Immature natural killer cell (primary cell): ENCODE results near the gene TBXA2R. TPM values are rescaled to one million over a fixed set of nuclear protein-coding genes. Genes with fewer than 3 reads are reported as not detected.
"Not testable (repeated sequence)": the region's sequence is repeated elsewhere in the genome, so short reads cannot be mapped to it uniquely, and the experiment has no call there.

ENCODE experiments used
- DNase-seq, 3 donors: peaks; one replicate each; pipeline ENCODE4 v3.0.0; 2022; ENCODE audit warnings: mixed read lengths in 1 of 3
- H3K27ac Mint-ChIP-seq, 6 donors: one replicate each; pipeline ENCODE4 v1.8.0; 2020; ENCODE audit warnings: mixed read lengths in 6 of 6, mild to moderate bottlenecking in 5 of 6, inconsistent platforms in 4 of 6, moderate library complexity in 3 of 6
- H3K27me3 Mint-ChIP-seq, 3 donors: one replicate each; pipeline ENCODE4 v1.8.0; 2020 to 2021; ENCODE audit warnings: low read depth in 3 of 3, mild to moderate bottlenecking in 3 of 3, mixed read lengths in 3 of 3, moderate library complexity in 3 of 3, inconsistent platforms in 1 of 3
- H3K36me3 Mint-ChIP-seq, 3 donors: one replicate each; pipeline ENCODE4 v1.8.0; 2020; ENCODE audit warnings: mixed read lengths in 3 of 3, inconsistent platforms in 2 of 3, mild to moderate bottlenecking in 2 of 3
- H3K4me1 Mint-ChIP-seq, 2 donors: one replicate each; pipeline ENCODE4 v1.8.0; 2020; ENCODE audit warnings: inconsistent platforms in 2 of 2, mild to moderate bottlenecking in 2 of 2, mixed read lengths in 2 of 2, moderate library complexity in 1 of 2
- H3K4me3 Mint-ChIP-seq, 5 donors: one replicate each; pipeline ENCODE4 v1.8.0; 2020; ENCODE audit warnings: mild to moderate bottlenecking in 5 of 5, mixed read lengths in 5 of 5, inconsistent platforms in 3 of 5, moderate library complexity in 3 of 5
- H3K9me3 Mint-ChIP-seq, 6 donors: one replicate each; pipeline ENCODE4 v1.8.0; 2020; ENCODE audit warnings: mild to moderate bottlenecking in 6 of 6, mixed read lengths in 6 of 6, inconsistent platforms in 4 of 6, moderate library complexity in 3 of 6
- polyA plus RNA-seq, 3 donors: library from polyadenylated mRNA; unstranded; fragments of 300-500 nt; fragmentation: Illumina TruSeq; gene quantifications; one replicate each; pipeline ENCODE4 v1.2.3, GENCODE V29; 2021

TBXA2R gene
- polyA plus RNA-seq = 1 to 10 TPM; 3.1 to 9.5 (median 3.1) TPM

DNA sequence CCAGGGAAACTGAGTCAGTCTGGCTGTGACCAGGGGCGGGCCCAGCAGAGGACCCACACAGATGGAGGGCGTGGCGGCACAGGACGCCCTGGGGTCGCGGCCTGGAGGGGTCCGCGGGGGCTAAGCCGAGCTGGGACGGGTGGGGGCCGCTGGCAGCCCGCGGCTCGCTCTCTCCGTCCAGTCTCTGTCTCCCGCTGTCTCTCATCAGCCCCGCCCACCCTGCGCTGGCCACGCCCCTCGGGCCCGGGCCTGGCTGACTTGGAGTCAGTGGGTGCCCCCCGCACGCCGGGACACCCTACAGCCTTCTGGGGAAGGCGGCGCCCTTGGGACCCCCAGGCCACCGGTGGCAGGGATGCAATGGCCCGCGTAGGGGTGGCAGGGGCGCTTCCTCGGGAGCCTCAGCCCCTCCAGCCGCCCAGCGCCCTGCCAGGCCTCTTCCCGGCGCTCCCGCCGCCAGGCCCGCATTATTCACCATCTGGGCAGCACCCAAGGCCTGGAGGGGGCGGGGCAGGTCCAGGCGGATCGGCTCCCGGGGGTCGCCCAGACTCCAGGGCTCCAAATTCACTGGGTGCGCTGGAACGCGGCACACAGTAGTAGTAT is at the start of gene TBXA2R:
Gene TBXA2R, minus strand, starts transcription at position 186 of the 600 bp plus-strand sequence. CDS start 6,241 bp downstream, outside the sequence.
- Mint-ChIP-seq H3K9me3 (no peaks in the 10 kb centered on the region), H3K36me3 (peaks cover 0 to under 1% (median 0%) of the 10 kb centered on the region in 3 donors), H3K27ac (peak within 1 kb of the TSS in 2 of 6 donors; percentile 68 to 75), H3K27me3 (no peaks in the 10 kb centered on the region), H3K4me3 (peak within 1 kb of the TSS; percentile 35 to 75 (median 65)), H3K4me1 (peaks cover 16 to 22% of the 10 kb centered on the region in 2 donors)
- DNase-seq = peak; percentile 54 to 58 (median 57)

- H3K36me3 Mint-ChIP-seq = peaks cover 0 to 14% (median 3%) of the 10 kb centered on the region in 3 donors
- H3K4me1 Mint-ChIP-seq = no peaks in the 10 kb centered on the region
These were observed 49.5 kb upstream of the TBXA2R start for GRCh38 chr19:3656073-3656746.

GRCh38 chr19:3655402-3656072 is 48.9 kb upstream of the TBXA2R start:
- H3K9me3 Mint-ChIP-seq = no peaks in the 10 kb centered on the region
- no peak overlapping the region for H3K27ac Mint-ChIP-seq
- H3K36me3 Mint-ChIP-seq = peaks cover 0 to 10% (median 3%) of the 10 kb centered on the region in 3 donors
- H3K4me1 Mint-ChIP-seq = no peaks in the 10 kb centered on the region
- H3K4me3 Mint-ChIP-seq = no peak overlapping the region
- no peak for DNase-seq
- H3K27me3 Mint-ChIP-seq = peaks cover 0 to 2% (median 0%) of the 10 kb centered on the region in 3 donors

More at GRCh38 chr19:3656073-3656746, 49.5 kb upstream of the TBXA2R start:
- no peak for DNase-seq
- Mint-ChIP-seq H3K27ac (no peak overlapping the region), H3K4me3 (no peak overlapping the region), H3K9me3 (no peaks in the 10 kb centered on the region), H3K27me3 (peaks cover 0 to 2% (median 0%) of the 10 kb centered on the region in 3 donors)

- peaks cover 0 to 2% (median 0%) of the 10 kb centered on the region in 3 donors for H3K27me3 Mint-ChIP-seq
- no peak for DNase-seq
- no peak overlapping the region for H3K27ac Mint-ChIP-seq
- H3K36me3 Mint-ChIP-seq = peaks cover 0 to 9% (median 3%) of the 10 kb centered on the region in 3 donors
- no peak overlapping the region for H3K4me3 Mint-ChIP-seq
- H3K4me1 Mint-ChIP-seq = no peaks in the 10 kb centered on the region
- no peaks in the 10 kb centered on the region for H3K9me3 Mint-ChIP-seq
These were observed 47.3 kb upstream of the TBXA2R start for GRCh38 chr19:3653865-3654513.

DNA sequence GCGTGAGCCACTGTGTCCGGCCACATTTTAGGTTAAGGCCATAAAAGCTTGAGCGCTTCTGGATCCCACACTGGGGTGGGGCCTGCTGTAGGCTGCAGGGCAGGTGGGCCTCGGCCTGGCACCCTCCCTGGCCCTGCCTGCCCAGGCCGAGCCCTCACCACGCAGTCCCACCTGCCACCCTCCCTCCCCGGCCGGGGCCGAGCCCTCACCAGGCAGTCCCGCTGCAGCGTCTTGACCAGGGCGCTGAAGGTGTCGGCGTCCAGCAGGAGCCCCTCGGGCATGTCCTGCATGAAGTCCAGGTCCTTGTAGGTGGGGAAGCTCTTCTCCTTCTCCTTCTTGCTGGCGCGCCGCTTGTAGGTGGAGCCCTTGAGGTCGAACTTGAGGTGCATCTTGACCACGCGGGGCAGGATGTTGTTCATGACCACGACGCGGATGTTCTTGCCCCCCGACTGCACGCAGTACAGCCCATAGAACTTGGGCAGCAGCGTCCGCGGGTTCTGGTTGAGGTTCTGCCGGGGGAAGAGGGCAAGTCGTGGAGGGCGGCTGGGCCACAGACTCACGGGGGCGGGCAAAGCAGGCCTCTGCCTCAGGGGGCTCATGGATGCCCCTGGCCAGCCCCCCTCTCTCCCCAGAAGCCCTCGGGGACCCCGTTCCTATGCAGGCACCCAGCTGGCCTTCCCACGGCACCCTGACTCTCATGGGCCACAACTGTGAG is 46.6 kb upstream of the TBXA2R start:
- Mint-ChIP-seq H3K4me3 (no peak overlapping the region), H3K9me3 (no peaks in the 10 kb centered on the region), H3K36me3 (peaks cover 0 to 9% (median 3%) of the 10 kb centered on the region in 3 donors), H3K4me1 (no peaks in the 10 kb centered on the region), H3K27ac (no peak overlapping the region), H3K27me3 (peaks cover 0 to 2% (median 0%) of the 10 kb centered on the region in 3 donors)
- no peak for DNase-seq

DNA sequence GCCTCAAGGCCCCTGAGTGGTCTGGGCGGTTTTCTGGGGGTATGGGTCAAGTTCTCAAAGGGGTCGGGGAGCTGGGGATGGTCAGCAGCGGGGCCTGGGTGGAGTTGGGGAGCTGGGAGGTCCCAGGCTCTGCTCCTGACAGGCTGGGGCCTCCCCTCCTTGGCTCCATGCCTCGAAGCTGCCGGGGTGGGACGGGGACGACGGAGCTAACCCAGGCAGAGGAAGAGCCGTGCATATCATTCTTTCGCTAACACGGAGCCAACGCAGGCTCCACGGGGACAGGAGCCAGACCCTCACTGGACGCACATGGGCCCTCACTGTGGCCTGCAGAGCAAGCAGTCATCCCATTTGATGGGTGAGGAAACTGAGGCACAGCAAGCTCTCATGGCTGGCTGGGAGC is 45.7 kb upstream of the TBXA2R start:
- H3K27ac Mint-ChIP-seq = no peak overlapping the region
- peaks cover 0 to 6% (median 3%) of the 10 kb centered on the region in 3 donors for H3K36me3 Mint-ChIP-seq
- no peaks in the 10 kb centered on the region for H3K9me3 Mint-ChIP-seq
- peaks cover 0 to 2% (median 0%) of the 10 kb centered on the region in 3 donors for H3K27me3 Mint-ChIP-seq
- H3K4me1 Mint-ChIP-seq = no peaks in the 10 kb centered on the region
- no peak overlapping the region for H3K4me3 Mint-ChIP-seq
- no peak for DNase-seq

DNA sequence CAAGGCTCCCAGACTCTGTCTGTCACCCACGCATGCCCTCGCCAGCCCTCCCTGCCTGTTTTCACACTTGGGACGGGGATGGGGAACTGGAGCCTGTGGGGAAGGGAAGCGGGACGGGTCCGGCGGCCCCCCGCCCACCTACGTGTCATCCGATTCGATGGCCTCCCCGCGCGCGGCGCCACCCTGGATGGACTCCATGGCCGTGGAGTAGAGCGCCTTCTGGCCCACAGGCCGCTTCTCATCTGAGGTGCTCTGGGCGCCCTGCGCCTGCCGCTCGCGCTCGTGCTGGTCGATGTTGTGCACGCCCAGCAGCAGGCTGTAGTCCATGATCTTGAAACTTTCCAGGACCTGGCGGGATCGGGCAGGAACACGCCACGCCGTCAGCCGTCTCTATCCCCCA is 45.0 kb upstream of the TBXA2R start:
- Mint-ChIP-seq H3K4me1 (no peaks in the 10 kb centered on the region), H3K27ac (no peak overlapping the region), H3K4me3 (no peak overlapping the region), H3K27me3 (peaks cover 0 to 2% (median 0%) of the 10 kb centered on the region in 3 donors), H3K36me3 (no peaks in the 10 kb centered on the region), H3K9me3 (no peaks in the 10 kb centered on the region)
- no peak for DNase-seq

GRCh38 chr19:3649888-3650287 is 43.2 kb upstream of the TBXA2R start:
- H3K4me3 Mint-ChIP-seq = no peak overlapping the region
- H3K27me3 Mint-ChIP-seq = peaks cover 0 to 2% (median 0%) of the 10 kb centered on the region in 3 donors
- no peaks in the 10 kb centered on the region for H3K9me3 Mint-ChIP-seq
- no peaks in the 10 kb centered on the region for H3K36me3 Mint-ChIP-seq
- no peak for DNase-seq
- H3K4me1 Mint-ChIP-seq = no peaks in the 10 kb centered on the region
- H3K27ac Mint-ChIP-seq = no peak overlapping the region

- Mint-ChIP-seq H3K36me3 (no peaks in the 10 kb centered on the region), H3K4me3 (no peak overlapping the region), H3K4me1 (no peaks in the 10 kb centered on the region), H3K27ac (no peak overlapping the region), H3K9me3 (no peaks in the 10 kb centered on the region), H3K27me3 (peaks cover 0 to 2% (median 0%) of the 10 kb centered on the region in 3 donors)
- no peak for DNase-seq
These were observed 41.6 kb upstream of the TBXA2R start for GRCh38 chr19:3648037-3648905.

DNA sequence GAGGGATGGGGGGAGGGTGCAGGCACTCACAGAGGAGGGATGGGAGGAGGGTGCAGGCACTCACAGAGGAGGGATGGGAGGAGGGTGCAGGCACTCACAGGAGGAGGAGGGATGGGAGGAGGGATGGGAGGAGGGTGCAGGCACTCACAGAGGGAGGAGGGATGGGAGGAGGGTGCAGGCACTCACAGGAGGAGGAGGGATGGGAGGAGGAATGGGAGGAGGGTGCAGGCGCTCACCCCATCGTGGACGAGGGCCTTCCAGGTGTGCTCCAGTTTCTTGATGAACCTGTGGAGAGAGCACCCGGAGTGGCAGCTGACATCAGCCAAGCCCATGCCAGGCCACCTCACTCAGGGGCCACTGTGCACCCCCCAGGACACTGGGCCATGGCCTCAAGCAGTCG is 40.4 kb upstream of the TBXA2R start:
- DNase-seq, H3K9me3 Mint-ChIP-seq, H3K4me1 Mint-ChIP-seq, H3K4me3 Mint-ChIP-seq, H3K36me3 Mint-ChIP-seq, H3K27ac Mint-ChIP-seq, H3K27me3 Mint-ChIP-seq: not testable (repeated sequence)

GRCh38 chr19:3646336-3647092 is 39.8 kb upstream of the TBXA2R start:
- Mint-ChIP-seq H3K9me3 (no peaks in the 10 kb centered on the region), H3K4me3 (no peak overlapping the region), H3K4me1 (no peaks in the 10 kb centered on the region), H3K27me3 (peaks cover 0 to 2% (median 0%) of the 10 kb centered on the region in 3 donors), H3K27ac (no peak overlapping the region), H3K36me3 (no peaks in the 10 kb centered on the region)
- DNase-seq = no peak

DNA sequence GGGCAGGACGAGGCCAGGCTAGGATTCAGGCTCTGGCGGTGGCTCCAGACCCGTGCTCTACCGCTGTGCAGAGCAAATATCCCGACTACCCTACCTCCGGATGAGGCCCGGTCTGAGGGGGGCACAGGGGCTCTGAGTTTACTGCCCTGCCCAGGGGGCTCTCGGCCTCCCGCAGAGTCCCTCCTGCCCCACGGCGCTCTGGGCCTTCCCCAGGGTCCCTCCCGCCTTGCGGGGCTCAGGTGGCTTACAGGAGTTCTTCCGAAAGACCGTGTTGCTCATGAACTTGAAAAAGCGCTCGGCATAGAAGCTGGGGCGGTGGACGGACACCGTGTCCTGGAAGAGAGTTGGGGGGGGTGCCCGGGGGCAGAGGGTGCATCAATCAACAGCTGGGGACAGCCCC is 39.1 kb upstream of the TBXA2R start:
- Mint-ChIP-seq H3K4me3 (no peak overlapping the region), H3K27ac (no peak overlapping the region), H3K36me3 (no peaks in the 10 kb centered on the region), H3K4me1 (no peaks in the 10 kb centered on the region), H3K27me3 (no peaks in the 10 kb centered on the region), H3K9me3 (no peaks in the 10 kb centered on the region)
- DNase-seq = no peak
